Esophagus squamous epithelium (tissue), 4 donors: Measurements from ENCODE around the gene OR51G1.

ENCODE experiments used
- POLR2A ChIP-seq, 4 donors: fragments of 450-650 bp; IDR thresholded peaks; one replicate each; pipeline ENCODE4 v1.6.1; 2017; ENCODE audit warnings: antibody characterized with exemption in 4 of 4, mild to moderate bottlenecking in 4 of 4, moderate library complexity in 3 of 4
- TF ChIP-seq, protein P1 (sequence below), 6 experiments: fragments of 450-650 bp in 4 of 6; fragments of 200-600 bp in 2 of 6; sonication (generic) in 2 of 6; IDR thresholded peaks; one replicate each; pipeline ENCODE4 v1.5.1; 2016 to 2019; ENCODE audit warnings: antibody characterized with exemption in 6 of 6, mild to moderate bottlenecking in 4 of 6, moderate library complexity in 4 of 6

DNA sequence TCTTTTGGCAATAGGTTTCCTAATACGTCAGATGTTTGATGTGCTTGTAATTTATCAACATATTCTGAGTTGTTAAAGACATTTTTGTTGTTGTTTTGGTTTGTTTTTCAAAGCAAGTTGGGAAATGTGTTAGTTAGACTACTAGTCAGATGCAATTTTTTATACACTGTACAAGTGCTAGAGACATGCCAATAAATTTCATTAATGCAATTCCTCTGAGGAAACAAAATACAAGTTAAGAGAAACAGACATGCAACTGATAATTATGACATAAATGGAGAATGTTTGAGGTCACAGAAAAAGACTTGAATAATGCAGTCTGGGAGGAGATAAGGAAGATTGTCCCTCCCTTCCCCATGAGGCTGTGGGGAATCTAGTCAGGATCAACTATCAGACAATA, 36.5 kb downstream of the OR51G1 start:
- TF ChIP-seq, protein P1, sequence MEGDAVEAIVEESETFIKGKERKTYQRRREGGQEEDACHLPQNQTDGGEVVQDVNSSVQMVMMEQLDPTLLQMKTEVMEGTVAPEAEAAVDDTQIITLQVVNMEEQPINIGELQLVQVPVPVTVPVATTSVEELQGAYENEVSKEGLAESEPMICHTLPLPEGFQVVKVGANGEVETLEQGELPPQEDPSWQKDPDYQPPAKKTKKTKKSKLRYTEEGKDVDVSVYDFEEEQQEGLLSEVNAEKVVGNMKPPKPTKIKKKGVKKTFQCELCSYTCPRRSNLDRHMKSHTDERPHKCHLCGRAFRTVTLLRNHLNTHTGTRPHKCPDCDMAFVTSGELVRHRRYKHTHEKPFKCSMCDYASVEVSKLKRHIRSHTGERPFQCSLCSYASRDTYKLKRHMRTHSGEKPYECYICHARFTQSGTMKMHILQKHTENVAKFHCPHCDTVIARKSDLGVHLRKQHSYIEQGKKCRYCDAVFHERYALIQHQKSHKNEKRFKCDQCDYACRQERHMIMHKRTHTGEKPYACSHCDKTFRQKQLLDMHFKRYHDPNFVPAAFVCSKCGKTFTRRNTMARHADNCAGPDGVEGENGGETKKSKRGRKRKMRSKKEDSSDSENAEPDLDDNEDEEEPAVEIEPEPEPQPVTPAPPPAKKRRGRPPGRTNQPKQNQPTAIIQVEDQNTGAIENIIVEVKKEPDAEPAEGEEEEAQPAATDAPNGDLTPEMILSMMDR (IDR thresholded peaks at IDR 0.05), result no peak
- TF ChIP-seq POLR2A (IDR thresholded peaks at IDR 0.05), result no peak
